ENCODE results near the gene PCDHA4.
"Not testable (repeated sequence)": the region's sequence is repeated elsewhere in the genome, so short reads cannot be mapped to it uniquely, and the experiment has no call there.

PCDHA4 gene

GRCh38 chr5:140848139-140849102 lies 41.6 kb downstream of the PCDHA4 start, which contains the start of gene PCDHA9:
PCDHA9 (plus strand) TSS chr5:140848382; CDS start chr5:140848496, 114 bp downstream.
- intact Hi-C loops (cut with DNase I); DNase-seq: not testable (repeated sequence)

- intact Hi-C loops (cut with DNase I); DNase-seq: not testable (repeated sequence)
These were observed 43.2 kb downstream of the PCDHA4 start for GRCh38 chr5:140849831-140850634.

- DNase-seq = peak in 9 of 42 donors; percentile 20 to 48 (median 38)
- intact Hi-C loops (cut with DNase I) = no loop called here
These were observed 49.2 kb downstream of the PCDHA4 start, which contains the start of gene PCDHA10 for GRCh38 chr5:140855772-140856674. PCDHA10 (plus strand) TSS chr5:140855897; CDS start chr5:140856049, 152 bp downstream.

GRCh38 chr5:140857177-140857986 lies 50.5 kb downstream of the PCDHA4 start:
- intact Hi-C loops (cut with DNase I) = no loop called here
- DNase-seq = no peak

GRCh38 chr5:140857987-140858240 lies 51.0 kb downstream of the PCDHA4 start:
- intact Hi-C loops (cut with DNase I) = no loop called here
- no peak for DNase-seq

- intact Hi-C loops (cut with DNase I) = no loop called here
- no peak for DNase-seq
These were observed 55.8 kb downstream of the PCDHA4 start for GRCh38 chr5:140862441-140863295.

All from head of caudate nucleus (tissue), 42 donors.